Heart right ventricle (tissue), 16 donors: Measurements from ENCODE around the gene STK32A. TPM values are rescaled to one million over a fixed set of nuclear protein-coding genes. Genes with fewer than 3 reads are reported as not detected.

ENCODE experiments used
- ATAC-seq, 8 donors: fragments of 200-7000 bp; cut with Tn5 transposase; one replicate each; pipeline ENCODE4 v1.9.1; 2020; ENCODE audit warnings: mild to moderate bottlenecking in 8 of 8, moderate library complexity in 8 of 8, moderate number of reproducible peaks in 1 of 8
- DNase-seq, 2 donors: peaks; one replicate each; pipeline ENCODE4 v3.0.0-alpha.2; 2020
- H3K27ac ChIP-seq, 10 donors: fragments of 200-600 bp; sonication (generic) in 2 of 10; one replicate each; pipeline versions ENCODE4 v1.5.0 to v1.8.0; 2020 to 2022; ENCODE audit warnings: mild to moderate bottlenecking in 3 of 10
- H3K27me3 ChIP-seq, 7 donors: fragments of 200-600 bp; one replicate each; pipeline ENCODE4 v1.8.0; 2021 to 2022; ENCODE audit warnings: mild to moderate bottlenecking in 2 of 7
- H3K36me3 ChIP-seq, 9 donors: fragments of 200-600 bp; sonication (generic) in 1 of 9; one replicate each; pipeline versions ENCODE4 v1.5.0 to v1.8.0; 2020 to 2022; ENCODE audit warnings: mild to moderate bottlenecking in 2 of 9
- H3K4me1 ChIP-seq, 9 donors: fragments of 200-600 bp; sonication (generic) in 1 of 9; one replicate each; pipeline versions ENCODE4 v1.5.0 to v1.8.0; 2020 to 2022; ENCODE audit warnings: mild to moderate bottlenecking in 4 of 9
- H3K4me3 ChIP-seq, 10 donors: fragments of 200-600 bp; sonication (generic) in 2 of 10; one replicate each; pipeline versions ENCODE4 v1.5.0 to v1.8.0; 2020 to 2022; ENCODE audit warnings: mild to moderate bottlenecking in 7 of 10, moderate library complexity in 2 of 10
- H3K9me3 ChIP-seq, 11 donors: fragments of 200-600 bp in 10 of 11; sonication (generic) in 2 of 11; one replicate each; pipeline versions ENCODE4 v1.5.0 to v1.8.0; 2013 to 2022; ENCODE audit warnings: mild to moderate bottlenecking in 2 of 11, control low read depth in 1 of 11, moderate library complexity in 1 of 11
- CTCF ChIP-seq, 9 donors: fragments of 200-600 bp; sonication (generic) in 2 of 9; IDR thresholded peaks; one replicate each; pipeline versions ENCODE4 v1.5.0 to v1.8.0; 2021 to 2022; ENCODE audit warnings: antibody characterized with exemption in 9 of 9, mild to moderate bottlenecking in 5 of 9, moderate library complexity in 1 of 9
- WGBS, 2 donors: extraction: QIAGEN DNeasy Blood & Tissue Kit; methylation state at CpG; one replicate each; pipeline ENCODE4 v1.1.7; 2013; ENCODE audit warnings: inconsistent platforms in 1 of 2; 5-methylcytosine and 5-hydroxymethylcytosine counted together
- intact Hi-C, 10 donors: fragments of 100-400 bp; cut with DNase I; formaldehyde crosslinking; loops; one replicate each; pipeline versions ENCODE4 v1.11.1 to v1.14.2; 2022
- polyA plus RNA-seq, 2 donors: library from polyadenylated mRNA; stranded (reverse); fragments of 200-250 nt; gene quantifications; one replicate each; pipeline ENCODE4 v1.2.3, GENCODE V29; 2013
- total RNA-seq, 10 donors: library from RNA; stranded (reverse); fragmentation: NEBNext Ultra II Directional in 3 of 10; extraction: Animal tissue kit (Norgen Biotek cat#: 25700) in 3 of 10; gene quantifications; one replicate each; pipeline versions ENCODE4 v1.2.1 to v1.2.4, GENCODE V29; 2021 to 2023
- donor health status: Arrhythmogenic right ventricular cardiomyopathy.
- donor health status: ischemic (EF 13 %, LVEDD 7.1; RV severe dilation, severe dysfunction).
- donor health status: healthy with polysubstance abuse.
- donor health status: DM: no; HTN: yes; CAD: no.
- donor health status: DM: no; HTN: no; CAD: no.
- donor health status: ischemic (EF 25% LVEDD 6.9; RV normal size, moderate dysfunction).
- donor health status: ischemic (EF 25% LVEDD 5.7; RV mildly dilated, moderate dysfunction).
- donor health status: healthy.
- donor health status: DM: yes; HTN: yes; CAD: no.
- donor health status: Ischemic cardiomyopathy.
- donor health status: ischemic (EF 35%, LVEDD 5.7; RV mildly dilated, moderate dysfunction).
- donor health status: nonischemic (EF 11% LVEDD 7.7; RV severe dilation, severe dysfunction).
- donor health status: DM: yes; HTN: yes; CAD: no.
- donor health status: PGD.
- donor health status: ischemic (EF 29% LVEDD 5.4; RV normal size, mild dysfunction).
- donor health status: nonischemic (EF 23%, LVEDD 6.1; RV moderate dilation, normal function).

The STK32A gene
- total and polyA plus RNA-seq, 12 donors: 0.13 to 2.1 (median 0.76) TPM

GRCh38 chr5:147427521-147428401, 192.9 kb downstream of the STK32A start:
- WGBS, 2 donors: 50 to 61% methylated on average over 1 of the region's 1 CpG
- no peaks in the 10 kb centered on the region for H3K9me3 ChIP-seq
- H3K4me3 ChIP-seq: no peak overlapping the region
- H3K36me3 ChIP-seq: peaks cover 0 to 22% (median 0%) of the 10 kb centered on the region in 9 donors
- ATAC-seq (peak in 4 of 8 donors; percentile 7 to 64 (median 43)), DNase-seq (no peak)
- H3K27ac ChIP-seq: peak overlapping the region in 2 of 10 donors; percentile 10 to 41
- H3K27me3 ChIP-seq: no peaks in the 10 kb centered on the region
- peaks cover 0 to 47% (median 19%) of the 10 kb centered on the region in 9 donors for H3K4me1 ChIP-seq
- intact Hi-C loops: no loop called here
- TF ChIP-seq CTCF (IDR thresholded peaks at IDR 0.05): no peak

GRCh38 chr5:147430628-147431027, 195.8 kb downstream of the STK32A start:
- no peak for DNase-seq
- H3K9me3 ChIP-seq: no peaks in the 10 kb centered on the region
- WGBS, 2 donors: 89 to 90% methylated on average over 2 of the region's 2 CpGs
- TF ChIP-seq CTCF (IDR thresholded peaks at IDR 0.05): no peak
- H3K36me3 ChIP-seq: no peaks in the 10 kb centered on the region
- H3K27me3 ChIP-seq: no peaks in the 10 kb centered on the region
- intact Hi-C loops: no loop called here
- H3K4me1 ChIP-seq: peaks cover 0 to 65% (median 19%) of the 10 kb centered on the region in 9 donors
- ATAC-seq: no peak
- H3K4me3 ChIP-seq: no peak overlapping the region
- H3K27ac ChIP-seq: no peak overlapping the region

- H3K36me3 ChIP-seq: no peaks in the 10 kb centered on the region
- WGBS, 2 donors: 62 to 72% methylated on average over 3 of the region's 3 CpGs
- no peaks in the 10 kb centered on the region for H3K9me3 ChIP-seq
- no peak for TF ChIP-seq CTCF (IDR thresholded peaks at IDR 0.05)
- ATAC-seq (no peak), DNase-seq (no peak)
- H3K27me3 ChIP-seq: no peaks in the 10 kb centered on the region
- H3K27ac ChIP-seq: peak overlapping the region in 1 of 10 donors; percentile 8
- H3K4me3 ChIP-seq: no peak overlapping the region
- intact Hi-C loops: no loop called here
- peaks cover 0 to 70% (median 24%) of the 10 kb centered on the region in 9 donors for H3K4me1 ChIP-seq
Measured at GRCh38 chr5:147431586-147431985, 196.8 kb downstream of the STK32A start.

GRCh38 chr5:147432323-147432722, 197.5 kb downstream of the STK32A start:
- Histone ChIP-seq H3K27ac (peak overlapping the region in 1 of 10 donors; percentile 2), H3K4me3 (no peak overlapping the region), H3K27me3 (no peaks in the 10 kb centered on the region), H3K36me3 (no peaks in the 10 kb centered on the region), H3K9me3 (no peaks in the 10 kb centered on the region), H3K4me1 (peaks cover 0 to 74% (median 26%) of the 10 kb centered on the region in 9 donors)
- no peak for TF ChIP-seq CTCF (IDR thresholded peaks at IDR 0.05)
- ATAC-seq: peak in 1 of 8 donors; percentile 27
- WGBS, 2 donors: 45 to 46% methylated on average over 4 of the region's 4 CpGs
- intact Hi-C loops: no loop called here
- DNase-seq: no peak
